Left lobe of liver (tissue), 2 donors: Measurements from ENCODE around the gene ZNF507. TPM values are rescaled to one million over a fixed set of nuclear protein-coding genes. Genes with fewer than 3 reads are reported as not detected.
"Not testable (repeated sequence)": the region's sequence is repeated elsewhere in the genome, so short reads cannot be mapped to it uniquely, and the experiment has no call there.

Experiments
- ATAC-seq: fragments of 200-7000 bp; cut with Tn5 transposase; one replicate; pipeline ENCODE4 v1.9.1; 2020; ENCODE audit warnings: mild to moderate bottlenecking, moderate library complexity
- DNase-seq: peaks from one replicate; pipeline ENCODE4 v3.0.0-alpha.2; 2020; ENCODE audit warnings: low spot score
- total RNA-seq: library from RNA; stranded (reverse); gene quantifications from one replicate; pipeline ENCODE4 v1.2.1, GENCODE V29; 2021
- donor health status: DM: no; HTN: no; CAD: no; lungs with moderate emphysema.
- donor health status: DM: no; HTN: yes; CAD: no.

ZNF507 gene
- total RNA-seq, 1 donor from 2014 or later = 7.6 TPM

GRCh38 chr19:32367063-32367462 is 21.7 kb downstream of the ZNF507 start:
- DNase-seq = no peak
- no peak for ATAC-seq

GRCh38 chr19:32367948-32368536 is 22.6 kb downstream of the ZNF507 start:
- DNase-seq (no peak), ATAC-seq (no peak)

GRCh38 chr19:32368787-32369186 is 23.4 kb downstream of the ZNF507 start:
- DNase-seq (no peak), ATAC-seq (no peak)

GRCh38 chr19:32372726-32373517 is 27.5 kb downstream of the ZNF507 start:
- DNase-seq = no peak
- ATAC-seq = no peak

- peak; percentile 77 for DNase-seq
- peak; percentile 97 for ATAC-seq
These were observed 28.3 kb downstream of the ZNF507 start for GRCh38 chr19:32373585-32374295.

- not testable (repeated sequence) for ATAC-seq, DNase-seq
These were observed 29.0 kb downstream of the ZNF507 start for GRCh38 chr19:32374362-32374761.

GRCh38 chr19:32377088-32377487 is 31.7 kb downstream of the ZNF507 start:
- ATAC-seq = not testable (repeated sequence)

GRCh38 chr19:32380269-32380668 is 34.9 kb downstream of the ZNF507 start:
- no peak for DNase-seq
- ATAC-seq = no peak

More at GRCh38 chr19:32377088-32377487, 31.7 kb downstream of the ZNF507 start:
- DNase-seq = not testable (repeated sequence)

GRCh38 chr19:32387701-32388392 is 42.4 kb downstream of the ZNF507 start:
- no peak for ATAC-seq

GRCh38 chr19:32388393-32388855 is 43.0 kb downstream of the ZNF507 start:
- ATAC-seq (no peak), DNase-seq (no peak)

More at GRCh38 chr19:32387701-32388392, 42.4 kb downstream of the ZNF507 start:
- no peak for DNase-seq

- ATAC-seq (no peak), DNase-seq (no peak)
These were observed 47.5 kb downstream of the ZNF507 start for GRCh38 chr19:32392901-32393300.

GRCh38 chr19:32396046-32396652 is 50.7 kb downstream of the ZNF507 start:
- ATAC-seq (no peak), DNase-seq (no peak)

- DNase-seq = no peak
- no peak for ATAC-seq
These were observed 52.3 kb downstream of the ZNF507 start for GRCh38 chr19:32397671-32398101.

- ATAC-seq (no peak), DNase-seq (no peak)
These were observed 56.6 kb downstream of the ZNF507 start for GRCh38 chr19:32401992-32402391.

- ATAC-seq (no peak), DNase-seq (no peak)
These were observed 58.0 kb downstream of the ZNF507 start for GRCh38 chr19:32403291-32403995.

GRCh38 chr19:32404213-32404932 is 59.0 kb downstream of the ZNF507 start:
- ATAC-seq (no peak), DNase-seq (no peak)

GRCh38 chr19:32404933-32405430 is 59.6 kb downstream of the ZNF507 start:
- DNase-seq (peak; percentile 85), ATAC-seq (peak; percentile 72)

- DNase-seq = peak; percentile 96
- peak; percentile 97 for ATAC-seq
These were observed 60.2 kb downstream of the ZNF507 start, which contains the start of gene DPY19L3 for GRCh38 chr19:32405431-32406160. Gene DPY19L3 (plus strand): TSS chr19:32405770. CDS start chr19:32408254, 2,484 bp downstream.
